Left hindlimb (tissue), 1 donor: Measurements from ENCODE around the gene UBE2V1.
"Not testable (repeated sequence)": the region's sequence is repeated elsewhere in the genome, so short reads cannot be mapped to it uniquely, and the experiment has no call there.

ENCODE experiments used
- DNase-seq: peaks from one replicate; pipeline ENCODE4 v3.0.0-alpha.2; 2018

Gene UBE2V1

DNA sequence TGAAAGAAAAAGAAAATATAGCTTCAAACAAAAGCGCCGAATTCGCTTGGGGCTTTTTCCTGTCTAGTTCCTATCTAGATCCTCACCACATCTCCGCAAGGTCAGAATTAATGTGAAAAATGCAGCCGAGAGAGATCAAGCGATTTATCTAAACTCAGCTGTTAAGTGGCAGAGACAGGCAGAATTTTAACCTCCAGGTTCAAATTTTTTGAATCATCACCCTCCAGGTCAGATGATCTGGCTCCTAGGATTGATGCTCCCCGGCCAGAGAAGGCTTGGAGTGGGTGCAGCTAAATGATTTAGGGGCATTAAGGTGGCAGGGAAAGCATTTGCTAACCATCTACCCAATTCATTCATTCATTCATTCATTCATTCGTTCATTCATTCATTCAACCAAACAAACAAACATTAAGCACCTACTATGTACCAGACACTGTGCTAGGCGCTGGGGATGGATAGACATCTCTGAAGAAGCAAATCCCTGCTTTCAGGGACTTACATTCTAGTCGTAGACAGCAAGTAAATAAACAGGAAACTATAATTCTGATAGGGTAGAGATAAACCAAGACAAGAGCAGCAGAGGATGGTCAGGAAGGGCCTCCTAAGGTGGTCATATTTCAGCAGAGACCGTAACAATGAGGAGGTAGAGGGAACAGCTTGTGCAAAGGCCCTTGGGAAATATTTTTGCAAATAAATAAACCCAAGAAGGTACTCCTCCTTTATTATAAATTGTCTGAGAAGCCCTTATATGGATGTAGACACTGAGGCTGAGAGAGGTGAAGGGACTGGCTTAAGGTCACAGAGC lies 672 bp upstream of the UBE2V1 start:
- DNase-seq, result no peak

DNA sequence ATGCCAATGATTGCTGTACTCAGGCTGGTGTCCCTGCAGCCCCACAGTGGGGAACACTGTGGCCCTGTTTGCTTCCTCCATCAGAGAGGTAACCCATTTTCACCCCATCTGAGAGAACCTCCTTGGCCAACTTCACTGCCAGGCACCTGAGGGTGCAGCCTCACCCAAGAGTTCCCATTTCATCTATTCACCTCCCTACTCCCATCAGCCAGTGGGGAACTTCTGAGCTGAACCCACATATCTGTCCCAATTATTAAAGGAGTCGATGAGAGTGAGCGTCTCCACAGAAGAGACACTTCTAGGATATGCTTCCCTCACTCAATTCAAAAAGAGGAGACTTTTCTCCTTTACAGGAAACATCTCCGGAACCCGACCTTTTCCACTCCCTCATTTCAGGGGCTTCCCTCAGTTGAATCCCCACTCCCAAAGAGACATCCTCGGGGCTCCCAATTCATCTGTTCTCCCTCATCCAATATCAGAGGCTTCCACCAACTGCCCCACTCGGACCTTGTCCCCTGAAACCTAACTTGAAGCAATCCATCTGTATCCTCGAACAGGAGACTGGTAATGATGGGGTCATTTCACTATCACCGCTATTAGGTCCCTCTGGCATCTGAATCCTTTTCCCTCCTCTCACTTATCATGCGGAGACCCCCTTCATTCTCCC lies 988 bp downstream of the UBE2V1 start:
- no peak for DNase-seq

DNA sequence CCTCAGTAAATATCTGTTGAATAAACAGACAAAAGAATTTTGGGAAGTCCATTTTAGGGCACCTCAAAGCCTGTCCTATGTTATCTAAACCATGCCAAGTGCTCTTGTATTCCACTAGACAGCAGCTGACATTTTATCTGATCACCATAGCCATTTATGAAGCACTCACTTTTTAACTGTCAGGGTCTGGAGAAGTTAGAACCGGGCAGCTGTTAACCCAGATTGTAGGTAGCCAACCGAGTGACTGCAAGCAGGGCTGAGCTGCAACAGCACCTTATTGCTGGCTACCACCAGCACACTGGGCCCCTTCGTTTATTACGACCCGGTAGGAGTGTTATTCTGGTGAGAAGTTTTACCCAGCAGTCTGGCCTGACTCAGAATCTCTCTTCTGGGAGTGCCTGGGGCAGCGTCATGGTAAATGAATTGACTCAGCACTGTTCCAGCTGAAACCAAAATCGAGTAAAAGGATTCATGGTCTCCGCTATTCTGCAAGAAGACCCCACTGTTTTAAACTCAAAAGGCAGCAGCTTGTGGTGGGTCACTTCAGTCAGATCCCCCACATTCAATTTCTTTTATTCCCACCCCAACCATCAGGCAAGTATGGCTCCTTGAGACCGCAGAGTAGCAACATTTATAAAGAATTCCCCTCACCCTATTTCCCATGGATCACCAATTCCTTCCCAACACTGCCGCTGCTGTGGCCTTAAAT lies 1.7 kb downstream of the UBE2V1 start:
- DNase-seq, result no peak

DNA sequence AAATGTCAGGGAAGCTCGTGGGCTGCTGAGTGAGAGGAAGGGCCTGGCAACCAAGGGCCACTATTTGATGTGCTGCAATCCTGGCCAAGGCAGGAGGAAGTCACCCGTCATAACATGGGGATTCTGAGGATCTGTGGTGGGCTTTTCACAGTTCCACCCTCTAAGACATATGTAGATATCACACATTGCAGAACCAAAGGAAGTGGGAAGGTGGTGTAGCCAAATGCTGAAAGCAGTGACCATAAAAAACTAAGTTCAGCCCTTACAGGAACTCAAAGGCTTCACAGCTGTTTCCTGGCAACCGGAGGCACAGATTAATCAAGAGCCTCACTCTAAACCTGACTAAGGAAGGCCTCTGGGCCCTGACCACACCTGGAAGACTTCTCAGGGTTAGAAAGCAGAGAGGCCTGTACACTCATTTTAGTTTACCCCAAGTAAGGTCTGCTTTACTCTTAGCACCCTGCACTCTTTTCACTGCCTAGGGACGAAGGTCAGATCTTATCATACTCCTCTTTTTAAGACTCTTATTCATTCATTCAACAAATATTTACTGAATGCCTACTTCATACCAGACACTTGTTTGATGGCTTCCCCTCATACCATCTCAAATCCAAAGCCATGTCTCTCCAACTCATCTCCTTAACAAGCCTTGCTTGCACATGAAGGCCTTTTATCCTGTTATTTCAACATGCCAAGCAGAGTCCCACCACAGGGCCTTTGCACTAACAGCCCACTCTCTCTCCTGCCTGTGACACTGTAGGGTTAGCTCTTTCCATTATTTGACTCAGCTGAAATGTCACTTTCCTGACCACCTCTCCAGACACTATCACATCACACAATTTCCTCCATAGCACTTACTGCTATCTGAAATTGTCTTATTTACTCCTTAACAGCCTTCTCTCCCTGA lies 2.6 kb downstream of the UBE2V1 start:
- no peak for DNase-seq

DNA sequence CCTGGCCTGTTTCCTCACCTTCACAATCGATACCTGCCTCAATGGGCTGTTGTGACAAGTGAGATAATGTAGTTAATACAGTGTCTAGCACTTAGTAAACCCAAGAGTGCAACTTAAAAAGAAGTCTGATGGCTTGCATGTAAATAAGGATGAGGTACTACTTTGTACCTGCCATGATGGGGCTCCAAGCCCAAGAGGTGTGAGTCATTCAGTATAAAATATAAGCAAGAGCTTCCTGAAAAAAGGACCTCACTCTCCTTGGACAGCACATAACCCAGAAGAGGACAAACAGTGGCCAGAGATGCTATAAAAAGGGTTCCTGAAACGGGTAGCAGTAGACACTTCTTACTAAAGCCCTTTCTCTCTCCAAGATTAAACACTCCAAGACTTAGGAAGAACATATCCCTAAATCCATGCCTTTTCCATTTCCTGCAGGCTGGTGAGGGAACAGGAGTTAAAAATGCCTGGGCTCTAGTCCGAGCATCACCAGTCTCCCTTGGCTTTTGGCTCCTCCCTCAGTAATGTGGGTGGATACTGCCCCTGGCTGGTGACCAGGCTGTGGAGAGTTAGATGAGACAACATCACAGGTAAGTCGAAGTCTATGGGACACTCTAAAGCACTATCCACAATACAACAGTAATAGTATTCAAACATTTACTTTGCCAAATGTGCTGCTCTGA lies 4.3 kb downstream of the UBE2V1 start:
- no peak for DNase-seq

DNA sequence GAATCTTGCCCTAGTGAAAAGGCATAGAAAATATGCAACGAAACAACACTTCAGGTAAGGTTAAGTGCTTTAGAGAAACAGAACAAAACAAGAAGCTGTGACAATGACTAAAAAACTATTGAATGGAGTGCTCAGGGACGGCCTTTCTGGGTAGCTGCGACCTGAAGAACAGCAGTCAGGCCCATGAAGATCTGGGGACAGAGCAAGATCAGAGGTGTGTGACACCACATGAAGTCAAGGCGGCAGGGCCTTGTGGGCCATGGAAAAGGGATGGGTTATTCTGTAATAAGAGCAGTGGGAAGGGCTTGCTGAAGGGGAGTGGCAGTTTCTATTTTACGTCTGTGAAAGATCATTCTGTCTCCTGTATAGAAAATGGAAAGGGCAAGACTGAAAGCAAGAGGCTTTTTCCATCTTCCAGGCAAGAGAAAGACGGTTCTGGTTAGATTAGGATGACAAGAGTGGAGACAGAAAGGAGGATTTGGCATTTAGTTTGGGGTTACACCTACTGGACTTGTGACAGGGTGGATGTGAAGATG lies 5.1 kb downstream of the UBE2V1 start:
- DNase-seq, result no peak

DNA sequence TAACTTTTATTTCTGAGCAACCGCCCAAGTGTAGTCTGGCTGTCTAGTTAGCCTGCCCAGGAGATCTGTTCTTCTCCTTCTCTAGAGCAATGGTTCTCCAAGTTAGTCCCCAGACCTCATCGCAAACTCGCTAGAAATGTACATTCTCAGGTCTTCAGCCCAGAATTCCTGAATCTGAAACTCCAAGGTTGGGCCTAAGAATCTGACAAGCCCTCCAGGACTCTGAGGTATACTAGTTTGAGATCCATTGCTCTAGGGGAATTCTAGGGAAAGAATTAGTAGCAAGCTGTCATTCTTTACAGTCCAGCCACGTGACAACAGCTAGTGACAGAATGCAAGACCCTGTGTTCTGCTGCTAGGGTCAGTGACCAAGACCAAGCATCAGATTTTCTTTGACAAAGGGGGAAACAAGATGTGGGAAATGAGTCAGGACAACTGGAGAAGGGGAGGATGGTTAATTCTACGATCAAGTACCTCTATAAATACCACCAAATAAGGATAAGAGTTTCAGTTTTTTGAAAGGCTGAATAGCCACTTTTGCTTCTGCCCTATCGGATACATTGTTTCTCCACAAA lies 5.8 kb downstream of the UBE2V1 start:
- DNase-seq, result no peak

DNA sequence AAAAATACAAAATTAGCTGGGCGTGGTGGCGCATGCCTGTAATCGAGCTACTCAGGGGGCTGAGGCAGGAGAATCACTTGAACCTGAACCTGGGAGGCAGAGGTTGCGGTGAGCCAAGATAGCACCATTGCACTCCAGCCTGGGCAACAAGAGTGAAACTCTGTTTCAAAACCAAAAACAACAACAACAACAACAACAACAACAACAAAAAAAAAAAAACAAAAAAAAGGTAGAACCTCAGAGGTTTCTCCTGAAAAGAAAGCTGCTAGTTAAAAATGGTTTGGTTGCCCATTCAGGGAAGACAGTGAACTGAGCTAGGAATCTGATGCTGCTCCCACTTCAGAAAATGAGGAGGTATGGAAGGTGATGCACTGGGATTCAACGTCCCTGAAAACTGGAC lies 6.3 kb downstream of the UBE2V1 start:
- DNase-seq, result not testable (repeated sequence)

DNA sequence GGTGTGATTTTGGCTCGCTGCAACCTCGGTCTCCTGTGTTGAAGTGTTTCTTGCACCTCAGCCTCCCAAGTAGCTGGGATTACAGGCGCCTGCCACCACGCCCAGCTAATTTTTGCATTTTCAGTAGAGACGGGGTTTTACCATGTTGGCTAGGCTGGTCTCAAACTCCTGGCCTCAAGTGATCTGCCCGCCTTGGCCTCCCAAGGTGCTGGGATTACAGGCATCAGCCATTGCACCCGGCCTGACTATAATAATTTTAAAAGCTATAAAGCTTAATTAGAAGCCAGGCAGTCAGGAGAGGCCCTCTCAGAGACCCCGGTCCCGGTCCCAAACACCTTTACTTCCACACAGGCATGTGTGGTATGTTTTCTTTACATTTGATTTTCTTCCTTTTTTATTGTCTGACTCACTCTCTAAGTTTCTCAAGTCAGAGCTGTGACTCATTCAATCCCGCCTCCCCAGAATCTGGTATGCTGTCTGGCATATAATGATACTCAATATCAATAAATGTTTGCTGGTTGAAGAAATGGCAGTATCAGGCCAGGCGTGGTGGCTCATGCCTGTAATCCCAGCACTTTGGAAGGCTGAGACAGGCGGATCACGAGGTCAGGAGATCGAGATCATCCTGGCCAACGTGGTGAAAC lies 9.4 kb downstream of the UBE2V1 start:
- not testable (repeated sequence) for DNase-seq

DNA sequence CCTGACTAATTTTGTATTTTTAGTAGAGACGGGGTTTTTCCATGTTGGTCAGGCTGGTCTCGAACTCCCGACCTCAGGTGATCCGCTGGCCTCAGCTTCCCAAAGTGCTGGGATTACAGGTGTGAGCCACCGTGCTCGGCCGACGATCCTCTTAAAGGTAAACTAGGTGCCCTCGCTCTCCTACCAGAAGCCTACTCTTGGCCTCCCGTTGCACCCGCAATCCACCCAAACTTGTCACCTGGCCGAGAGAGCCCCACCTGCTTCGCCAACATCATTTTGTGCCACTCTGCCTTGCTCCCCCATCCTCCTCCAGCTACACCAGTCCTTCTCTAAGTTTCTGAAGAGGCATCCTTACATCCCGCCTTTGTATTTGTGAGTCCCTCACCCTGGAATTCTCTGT lies 10.4 kb downstream of the UBE2V1 start:
- DNase-seq, result not testable (repeated sequence)

DNA sequence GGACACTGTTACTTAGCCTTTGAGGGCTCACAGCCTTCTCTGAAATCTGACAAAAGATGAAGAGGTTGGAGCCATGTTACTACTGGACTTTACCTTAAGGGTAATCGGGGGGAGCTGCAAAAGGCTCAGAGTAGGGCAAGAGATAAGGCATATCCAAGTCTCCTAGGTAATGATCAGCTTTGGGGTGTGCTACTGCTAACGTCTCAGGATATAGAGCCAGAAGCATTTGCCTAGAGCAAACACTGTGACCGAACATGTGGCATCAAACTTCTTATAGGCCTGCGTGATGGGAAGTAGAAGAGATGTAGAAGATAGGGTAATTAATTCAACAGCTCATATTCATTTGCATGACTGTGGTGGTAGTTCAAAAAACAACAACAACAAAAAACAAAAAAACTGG lies 11.1 kb downstream of the UBE2V1 start:
- no peak for DNase-seq

DNA sequence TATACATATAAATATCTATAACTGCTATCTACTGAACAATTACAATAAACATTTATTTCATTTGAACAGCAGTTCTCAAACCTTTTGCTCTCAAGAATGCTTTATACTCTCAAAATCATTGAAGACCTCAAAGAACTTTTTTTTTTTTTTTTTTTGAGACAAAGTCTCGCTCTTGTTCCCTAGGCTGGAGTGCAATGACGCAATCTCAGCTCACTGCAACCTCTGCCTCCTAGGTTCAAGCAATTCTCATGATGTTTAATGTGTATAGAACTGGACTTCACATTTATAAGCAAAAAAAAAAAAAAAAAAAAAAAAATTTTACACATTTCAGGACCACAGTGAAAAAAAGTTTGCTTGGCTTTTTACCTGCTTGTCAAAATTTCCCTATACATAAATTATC lies 11.7 kb downstream of the UBE2V1 start:
- DNase-seq, result no peak

DNA sequence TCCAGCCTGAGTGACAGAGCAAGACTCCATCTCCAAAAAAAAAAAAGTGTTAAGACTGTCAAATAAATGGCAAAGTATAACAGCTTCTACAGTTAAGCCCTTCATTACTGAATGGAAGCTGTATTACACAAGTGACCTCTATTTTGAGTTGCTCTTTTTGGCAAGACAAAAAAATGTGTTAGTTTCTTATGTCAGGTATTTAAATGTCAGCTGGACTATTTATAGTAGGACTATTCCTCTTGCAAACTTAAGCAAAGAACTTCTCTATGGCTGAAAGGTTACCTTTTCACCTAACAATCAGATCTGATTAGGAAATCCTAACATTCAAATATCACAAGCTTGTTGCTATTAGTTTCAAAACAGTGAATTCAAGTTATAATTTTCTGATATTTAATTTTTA lies 12.4 kb downstream of the UBE2V1 start:
- no peak for DNase-seq

DNA sequence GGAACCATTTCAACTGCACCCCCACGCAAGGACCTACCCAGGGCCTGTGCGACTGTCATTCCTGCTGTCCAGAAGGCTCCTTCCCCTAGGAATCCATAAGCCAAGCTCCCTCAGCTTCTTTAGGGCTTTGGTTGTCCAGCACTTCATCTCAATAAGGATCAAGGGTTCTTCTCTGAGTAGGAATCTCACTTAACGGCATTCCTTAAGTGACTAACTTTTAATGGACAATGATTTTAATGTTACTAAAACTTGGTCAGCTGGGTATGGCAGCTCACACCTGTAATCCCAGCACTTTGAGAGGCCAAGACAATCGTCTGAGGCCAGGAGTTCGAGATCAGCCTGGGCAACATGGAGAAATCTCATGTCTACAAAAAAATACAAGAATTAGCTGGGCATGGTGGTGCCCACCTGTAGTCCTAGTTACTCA lies 13.4 kb downstream of the UBE2V1 start:
- no peak for DNase-seq

DNA sequence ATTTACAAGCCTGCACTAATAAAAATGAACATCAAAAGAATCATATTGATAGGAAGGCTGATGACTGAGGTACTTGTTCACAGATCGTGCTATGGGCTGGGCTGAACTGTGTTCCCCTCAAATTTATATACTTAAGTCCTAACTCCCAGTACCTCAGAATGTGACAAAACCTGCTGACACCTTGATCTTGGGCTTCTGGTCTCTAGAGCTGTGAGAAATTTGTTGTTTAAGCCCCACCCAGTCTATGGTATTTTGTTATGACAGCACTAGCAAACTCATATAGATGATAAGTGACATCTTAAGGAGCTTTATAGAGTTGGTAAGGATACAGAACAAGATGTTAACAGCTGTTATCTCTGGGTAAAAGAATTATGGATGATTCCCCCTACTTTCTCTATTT lies 13.8 kb downstream of the UBE2V1 start:
- DNase-seq, result no peak

DNA sequence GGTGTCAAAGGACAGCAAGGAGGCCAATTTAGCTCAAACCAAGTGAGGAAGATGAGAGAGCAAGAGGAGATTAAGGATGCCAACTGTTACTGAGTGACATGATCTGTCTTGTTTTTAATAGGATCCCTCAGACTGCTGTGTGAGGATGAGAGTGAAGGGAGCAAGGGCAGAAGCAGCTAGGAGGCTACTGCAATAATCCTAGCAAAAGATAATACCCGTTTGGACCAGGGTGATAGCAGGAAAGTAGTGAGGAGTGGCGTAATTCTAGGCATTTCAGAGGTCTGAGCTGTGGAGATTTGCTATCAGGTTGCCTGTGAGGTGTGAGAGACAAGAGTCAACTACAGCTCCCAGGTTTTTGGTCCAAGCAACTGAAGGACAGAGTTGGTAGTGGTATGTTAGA lies 14.7 kb downstream of the UBE2V1 start:
- no peak for DNase-seq

DNA sequence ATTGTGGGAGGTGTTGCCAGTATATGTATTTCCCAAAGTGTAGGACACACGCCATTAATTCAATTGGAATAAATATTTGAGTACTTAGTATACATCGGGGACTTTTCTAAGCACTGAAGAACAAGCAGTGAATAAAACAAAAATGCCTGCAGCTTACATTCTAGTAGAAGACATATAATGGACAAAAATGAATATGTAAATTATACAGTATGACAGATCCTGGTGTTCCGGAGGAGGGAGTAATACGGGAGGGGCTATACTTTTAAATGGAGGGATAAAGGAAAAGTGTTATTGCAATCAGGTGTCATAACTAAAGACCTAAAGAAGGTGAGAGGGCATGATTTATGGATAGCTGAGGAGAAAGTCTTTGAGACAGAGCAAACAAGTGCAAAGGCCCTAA lies 15.1 kb downstream of the UBE2V1 start:
- DNase-seq, result no peak

DNA sequence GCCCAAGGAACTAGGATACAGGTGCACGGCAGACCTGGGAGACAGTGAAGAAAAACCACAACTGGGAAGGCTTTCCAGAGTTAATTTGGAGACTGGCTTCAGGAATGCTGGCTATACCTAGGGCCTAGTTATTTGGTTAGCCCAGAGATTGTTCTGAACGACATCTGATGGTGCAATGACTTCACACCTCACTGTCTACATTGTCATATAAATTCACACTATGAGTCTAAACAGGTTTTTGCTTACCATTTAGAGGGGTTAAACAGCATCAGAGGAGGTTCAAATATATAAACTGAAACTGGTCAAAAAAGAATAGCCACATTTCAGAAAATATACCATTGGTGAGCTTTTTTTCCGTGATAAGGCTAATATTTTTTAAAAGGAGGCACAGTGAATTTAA lies 16.7 kb downstream of the UBE2V1 start:
- DNase-seq, result no peak

DNA sequence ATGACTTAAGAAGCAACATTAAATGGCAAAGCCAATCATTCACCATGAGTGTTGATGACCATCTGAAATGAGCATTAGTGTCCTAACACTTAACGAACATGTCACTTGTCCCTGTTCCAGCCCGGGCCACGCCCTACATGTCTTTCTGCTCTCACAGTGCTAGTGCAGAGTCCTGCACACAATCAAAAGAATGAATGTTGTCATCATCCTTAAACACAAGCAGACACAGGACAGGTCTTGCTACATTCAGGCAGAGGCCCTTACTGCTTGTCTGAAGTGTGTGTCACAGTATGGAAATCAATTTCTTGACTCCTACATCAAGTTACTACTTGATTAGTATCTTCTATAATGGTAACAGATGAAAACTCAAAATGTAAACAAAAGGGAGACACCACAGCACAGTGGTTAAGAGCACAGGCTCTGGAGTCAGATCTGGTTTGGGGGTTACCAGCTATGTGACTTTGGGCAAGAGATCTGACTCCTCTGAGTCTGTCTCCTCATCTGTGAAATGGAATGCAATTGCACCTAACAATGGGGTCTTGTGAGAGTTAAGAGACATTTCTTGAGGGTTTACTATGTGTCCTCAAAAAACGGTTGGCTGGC lies 17.4 kb downstream of the UBE2V1 start:
- no peak for DNase-seq

DNA sequence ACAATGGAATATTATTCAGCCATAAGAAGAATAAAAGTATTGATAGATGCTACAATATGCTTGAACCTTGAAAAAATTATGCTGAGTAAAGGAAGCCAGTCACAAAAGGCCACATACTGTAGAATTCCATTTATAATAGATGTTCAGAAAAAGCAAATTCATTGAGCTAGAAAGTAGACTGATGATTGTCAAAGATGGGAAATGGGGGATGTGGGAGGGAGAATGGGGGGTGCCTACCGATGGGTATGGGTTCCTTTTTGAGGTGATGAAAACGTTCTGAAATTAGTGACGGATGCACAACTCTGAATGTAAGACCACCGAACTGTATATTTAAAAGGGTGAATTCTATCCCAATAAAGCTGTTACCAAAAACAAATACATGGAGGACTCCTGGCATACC lies 18.4 kb downstream of the UBE2V1 start:
- no peak for DNase-seq

DNA sequence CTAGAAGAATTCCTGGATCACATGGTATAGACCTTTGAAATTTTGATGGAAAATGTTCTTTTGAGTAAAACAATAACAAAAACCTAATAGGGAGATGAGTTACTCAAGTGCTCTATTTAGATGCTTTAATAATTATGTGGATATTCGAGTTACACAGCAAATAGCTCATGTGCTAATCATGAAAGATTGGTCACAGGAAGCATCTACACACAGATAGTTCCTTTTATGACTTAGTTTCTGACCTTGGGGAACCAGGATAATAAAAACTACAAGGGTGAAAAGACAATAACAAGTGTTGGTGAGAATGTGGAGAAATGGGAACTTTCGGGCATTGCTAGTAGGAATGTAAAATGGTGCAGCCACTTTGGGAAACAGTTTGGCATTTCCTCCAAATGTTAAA lies 19.7 kb downstream of the UBE2V1 start:
- no peak for DNase-seq
